ENCODE measurements around the gene S100A8.
"Not testable (repeated sequence)": the region's sequence is repeated elsewhere in the genome, so short reads cannot be mapped to it uniquely, and the experiment has no call there.

Gene S100A8

DNA sequence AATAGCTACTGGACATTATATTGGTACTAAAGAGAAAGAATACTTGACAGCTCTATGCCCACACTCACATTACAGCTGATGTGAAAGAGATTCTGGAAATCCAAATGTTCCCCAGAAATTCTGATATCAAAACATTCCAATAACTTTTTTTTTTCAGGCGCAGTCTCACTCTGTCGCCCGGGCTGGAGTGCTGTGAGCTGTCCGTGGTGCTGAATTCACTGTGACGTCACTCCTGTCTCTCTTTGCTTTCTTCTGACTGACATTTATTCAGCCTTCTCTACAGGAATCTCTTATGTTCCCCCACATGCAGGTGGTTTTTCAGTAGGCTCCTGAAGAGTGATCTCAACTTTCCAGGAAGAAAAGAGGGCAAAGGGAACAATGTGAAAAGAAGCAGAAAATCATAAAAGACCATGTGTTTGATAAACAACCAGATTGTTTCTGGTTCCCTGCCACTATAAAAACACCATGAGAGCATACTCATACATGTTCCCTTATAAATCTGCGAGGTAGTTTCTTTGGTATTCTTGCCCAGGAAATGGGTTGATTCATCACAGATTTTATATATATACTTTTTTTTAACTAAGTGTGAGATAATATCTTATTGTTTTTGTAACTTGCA, 31.7 kb upstream of the S100A8 start:
- no peaks in the 10 kb centered on the region for H3K27me3 ChIP-seq (replicated peaks; ENCODE audit: control insufficient read depth, insufficient read depth, low read length)
- DNase-seq (ENCODE audit: extremely low read depth, insufficient read length) = no peak
- no peak overlapping the region for H3K4me3 ChIP-seq (replicated peaks; ENCODE audit: low read depth, low read length)
- TF ChIP-seq, protein P1, sequence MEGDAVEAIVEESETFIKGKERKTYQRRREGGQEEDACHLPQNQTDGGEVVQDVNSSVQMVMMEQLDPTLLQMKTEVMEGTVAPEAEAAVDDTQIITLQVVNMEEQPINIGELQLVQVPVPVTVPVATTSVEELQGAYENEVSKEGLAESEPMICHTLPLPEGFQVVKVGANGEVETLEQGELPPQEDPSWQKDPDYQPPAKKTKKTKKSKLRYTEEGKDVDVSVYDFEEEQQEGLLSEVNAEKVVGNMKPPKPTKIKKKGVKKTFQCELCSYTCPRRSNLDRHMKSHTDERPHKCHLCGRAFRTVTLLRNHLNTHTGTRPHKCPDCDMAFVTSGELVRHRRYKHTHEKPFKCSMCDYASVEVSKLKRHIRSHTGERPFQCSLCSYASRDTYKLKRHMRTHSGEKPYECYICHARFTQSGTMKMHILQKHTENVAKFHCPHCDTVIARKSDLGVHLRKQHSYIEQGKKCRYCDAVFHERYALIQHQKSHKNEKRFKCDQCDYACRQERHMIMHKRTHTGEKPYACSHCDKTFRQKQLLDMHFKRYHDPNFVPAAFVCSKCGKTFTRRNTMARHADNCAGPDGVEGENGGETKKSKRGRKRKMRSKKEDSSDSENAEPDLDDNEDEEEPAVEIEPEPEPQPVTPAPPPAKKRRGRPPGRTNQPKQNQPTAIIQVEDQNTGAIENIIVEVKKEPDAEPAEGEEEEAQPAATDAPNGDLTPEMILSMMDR (IDR thresholded peaks at IDR 0.05; ENCODE audit: insufficient read depth, low read length, poor library complexity, severe bottlenecking) = no peak
- no peaks in the 10 kb centered on the region for H3K36me3 ChIP-seq (ENCODE audit: control insufficient read depth, insufficient read depth, low read length)

DNA sequence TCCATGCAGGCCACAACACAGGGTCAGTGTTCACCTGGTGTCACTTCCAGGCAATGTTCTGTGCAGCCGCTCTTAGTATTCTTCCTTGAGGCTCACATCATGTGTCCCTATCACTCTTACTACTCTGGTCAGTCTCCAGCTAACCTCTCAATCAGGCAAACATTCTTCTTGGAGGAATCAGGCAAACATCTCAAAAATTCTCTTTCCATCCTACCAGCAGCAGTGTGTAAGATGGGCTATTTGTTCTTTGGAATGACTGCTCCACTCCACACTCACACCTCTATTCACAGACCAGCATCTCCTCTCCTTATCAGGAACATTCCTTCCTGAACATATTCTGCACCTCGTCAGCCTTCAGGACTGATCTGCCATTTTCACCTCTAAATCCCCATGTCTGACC, 29.4 kb upstream of the S100A8 start:
- DNase-seq (ENCODE audit: extremely low read depth, insufficient read length) = no peak
- H3K36me3 ChIP-seq (ENCODE audit: control insufficient read depth, insufficient read depth, low read length) = no peaks in the 10 kb centered on the region
- TF ChIP-seq, protein P1 (IDR thresholded peaks at IDR 0.05; ENCODE audit: insufficient read depth, low read length, poor library complexity, severe bottlenecking) = no peak
- H3K4me3 ChIP-seq (replicated peaks; ENCODE audit: low read depth, low read length) = no peak overlapping the region
- no peaks in the 10 kb centered on the region for H3K27me3 ChIP-seq (replicated peaks; ENCODE audit: control insufficient read depth, insufficient read depth, low read length)

DNA sequence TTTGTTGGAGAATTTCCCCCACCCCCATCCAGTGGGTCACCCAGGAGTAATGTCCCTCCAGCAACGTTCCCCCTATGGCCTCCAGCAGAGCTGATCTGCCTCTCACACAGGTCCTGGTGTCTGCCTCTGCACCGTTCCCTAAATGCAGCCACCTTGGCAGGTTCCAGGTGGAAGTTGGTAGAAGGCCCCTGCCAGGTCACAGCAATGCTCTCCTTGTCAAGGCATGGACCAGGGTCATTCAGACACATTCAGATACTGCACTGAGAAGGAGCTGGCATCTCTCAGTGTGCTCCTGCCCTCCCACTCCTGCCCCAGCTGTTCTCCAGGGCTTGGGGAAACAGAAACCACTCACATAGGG, 28.5 kb upstream of the S100A8 start:
- H3K36me3 ChIP-seq (ENCODE audit: control insufficient read depth, insufficient read depth, low read length); DNase-seq (ENCODE audit: extremely low read depth, insufficient read length); H3K27me3 ChIP-seq (replicated peaks; ENCODE audit: control insufficient read depth, insufficient read depth, low read length); H3K4me3 ChIP-seq (replicated peaks; ENCODE audit: low read depth, low read length): not testable (repeated sequence)

DNA sequence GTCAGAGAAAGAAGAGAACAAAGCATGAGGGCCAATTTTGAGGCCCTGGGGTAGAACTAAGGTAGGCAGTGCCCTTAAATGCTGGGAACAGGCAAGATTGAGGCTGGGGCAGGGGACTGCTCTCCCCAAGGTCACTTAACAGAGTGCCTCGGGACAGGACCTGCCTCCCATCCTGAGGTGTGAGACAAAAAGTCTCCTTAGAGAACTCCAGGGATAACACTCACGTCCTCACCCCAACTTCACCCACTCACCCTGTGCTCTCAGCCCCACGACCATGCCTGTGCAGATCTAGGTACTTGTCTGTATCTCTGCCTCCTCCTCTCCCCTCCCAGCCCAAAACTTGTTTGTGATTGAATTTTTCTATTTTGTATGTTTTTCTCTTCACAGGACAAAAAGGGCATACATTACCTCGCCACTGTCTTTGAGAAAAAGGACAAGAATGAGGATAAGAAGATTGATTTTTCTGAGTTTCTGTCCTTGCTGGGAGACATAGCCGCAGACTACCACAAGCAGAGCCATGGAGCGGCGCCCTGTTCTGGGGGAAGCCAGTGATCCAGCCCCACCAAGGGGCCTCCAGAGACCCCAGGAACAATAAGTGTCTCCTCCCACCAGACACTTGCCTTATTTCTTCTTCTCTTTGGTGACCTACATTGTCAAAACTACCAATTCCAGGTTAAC, 28.0 kb upstream of the S100A8 start:
- not testable (repeated sequence) for H3K27me3 ChIP-seq (replicated peaks; ENCODE audit: control insufficient read depth, insufficient read depth, low read length); H3K4me3 ChIP-seq (replicated peaks; ENCODE audit: low read depth, low read length); H3K36me3 ChIP-seq (ENCODE audit: control insufficient read depth, insufficient read depth, low read length); DNase-seq (ENCODE audit: extremely low read depth, insufficient read length)

DNA sequence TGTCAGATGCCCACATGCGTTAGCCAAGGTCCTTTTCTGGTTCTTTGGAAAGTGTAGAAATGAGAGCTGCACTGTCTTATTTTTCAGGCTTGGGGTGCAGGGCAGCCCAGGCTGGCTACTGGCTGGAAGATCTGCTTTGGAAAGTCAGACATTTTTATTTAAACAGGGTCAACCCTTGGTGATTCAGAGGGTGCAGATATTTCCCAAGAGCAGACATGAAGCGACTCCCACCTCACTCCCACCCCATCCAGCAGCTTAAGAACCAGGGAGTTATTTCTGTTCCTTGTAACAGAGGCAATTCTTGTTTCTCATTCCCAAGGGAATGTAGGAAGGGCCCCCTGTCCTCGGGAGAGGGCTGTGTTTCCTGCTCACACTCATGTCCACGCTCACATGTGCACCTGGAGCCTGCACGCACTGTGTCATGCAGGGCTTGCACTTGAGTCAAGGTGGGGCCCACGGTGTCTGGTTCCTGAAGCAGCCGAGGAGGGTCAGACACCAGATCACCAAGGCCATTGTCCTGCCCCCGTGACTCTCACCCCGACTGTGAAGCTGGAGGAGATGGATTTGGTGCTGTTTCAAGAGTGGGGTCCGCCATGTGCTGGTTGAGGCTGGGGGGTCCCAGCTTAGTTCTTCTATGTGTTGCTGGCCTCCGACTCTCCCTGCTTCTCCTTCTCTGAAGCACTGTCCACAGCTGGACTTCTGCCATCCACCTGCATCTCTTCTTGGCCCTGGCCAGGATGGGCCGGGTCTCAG, 26.4 kb upstream of the S100A8 start:
- no peak for DNase-seq (ENCODE audit: extremely low read depth, insufficient read length)
- H3K36me3 ChIP-seq (ENCODE audit: control insufficient read depth, insufficient read depth, low read length) = no peaks in the 10 kb centered on the region
- TF ChIP-seq, protein P1 (IDR thresholded peaks at IDR 0.05; ENCODE audit: insufficient read depth, low read length, poor library complexity, severe bottlenecking) = no peak
- H3K27me3 ChIP-seq (replicated peaks; ENCODE audit: control insufficient read depth, insufficient read depth, low read length) = no peaks in the 10 kb centered on the region
- no peak overlapping the region for H3K4me3 ChIP-seq (replicated peaks; ENCODE audit: low read depth, low read length)

DNA sequence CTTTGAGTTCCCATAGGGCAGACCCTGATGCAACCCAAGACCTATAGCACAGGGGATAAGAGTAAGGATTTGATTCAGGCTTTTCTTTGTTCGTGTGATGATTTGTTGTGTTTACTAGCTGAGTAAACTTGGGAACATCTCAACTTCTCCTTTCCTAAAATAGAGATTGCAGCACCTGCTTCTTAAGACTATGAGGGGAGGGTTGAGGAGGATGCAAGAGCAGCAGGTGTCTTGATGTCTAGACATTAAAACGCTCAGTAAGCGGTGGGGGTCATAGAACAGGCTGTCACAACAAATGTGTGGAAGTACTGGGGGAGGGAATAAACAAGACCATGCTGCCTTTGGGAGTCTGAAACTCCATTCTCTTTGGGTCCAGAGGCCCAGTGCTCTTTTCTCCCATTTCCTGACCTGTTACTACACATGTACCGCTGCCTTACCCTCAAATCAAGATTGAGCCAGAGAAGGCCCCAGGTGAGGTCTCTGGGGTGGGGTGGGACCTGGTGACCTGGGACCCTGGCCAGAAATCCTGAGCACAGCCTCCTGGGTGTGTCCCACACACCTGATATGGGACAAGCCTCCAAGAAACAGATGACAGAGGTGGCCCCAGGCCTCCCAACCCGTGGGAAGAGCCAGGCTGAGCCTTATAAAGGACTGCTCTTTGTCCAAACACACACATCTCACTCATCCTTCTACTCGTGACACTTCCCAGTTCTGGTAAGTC, 25.1 kb upstream of the S100A8 start, which contains the start of gene S100A7A:
Gene S100A7A (plus strand): TSS at position 671 of the 721 bp plus-strand sequence. CDS start 1,563 bp downstream, outside the sequence.
- TF ChIP-seq, protein P1 (IDR thresholded peaks at IDR 0.05; ENCODE audit: insufficient read depth, low read length, poor library complexity, severe bottlenecking) = no peak
- no peak for DNase-seq (ENCODE audit: extremely low read depth, insufficient read length)

DNA sequence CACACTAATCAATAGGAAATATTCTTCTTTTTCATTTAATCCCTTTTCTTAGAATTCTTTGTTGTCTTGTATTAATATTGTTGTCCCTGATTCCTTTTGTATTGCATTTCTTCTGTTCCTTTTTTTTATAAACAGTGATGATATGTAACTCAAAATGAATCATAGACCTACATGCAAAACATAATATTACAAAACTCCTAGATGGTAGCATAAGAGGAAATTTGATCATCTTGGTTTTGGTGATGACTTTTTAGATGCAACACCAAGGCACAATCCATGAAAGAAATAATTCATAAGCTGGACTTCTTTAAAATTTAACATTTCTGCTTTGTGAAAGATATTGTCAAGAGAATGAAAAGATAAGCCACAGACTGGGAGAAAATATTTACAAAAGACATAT, 23.1 kb upstream of the S100A8 start:
- not testable (repeated sequence) for H3K36me3 ChIP-seq (ENCODE audit: control insufficient read depth, insufficient read depth, low read length); H3K27me3 ChIP-seq (replicated peaks; ENCODE audit: control insufficient read depth, insufficient read depth, low read length); DNase-seq (ENCODE audit: extremely low read depth, insufficient read length); H3K4me3 ChIP-seq (replicated peaks; ENCODE audit: low read depth, low read length)

More for the DNA sequence above, 25.1 kb upstream of the S100A8 start, which contains the start of gene S100A7A:
- no peaks in the 10 kb centered on the region for H3K36me3 ChIP-seq (ENCODE audit: control insufficient read depth, insufficient read depth, low read length)
- H3K27me3 ChIP-seq (replicated peaks; ENCODE audit: control insufficient read depth, insufficient read depth, low read length) = no peaks in the 10 kb centered on the region
- H3K4me3 ChIP-seq (replicated peaks; ENCODE audit: low read depth, low read length) = no peak within 1 kb of the TSS

DNA sequence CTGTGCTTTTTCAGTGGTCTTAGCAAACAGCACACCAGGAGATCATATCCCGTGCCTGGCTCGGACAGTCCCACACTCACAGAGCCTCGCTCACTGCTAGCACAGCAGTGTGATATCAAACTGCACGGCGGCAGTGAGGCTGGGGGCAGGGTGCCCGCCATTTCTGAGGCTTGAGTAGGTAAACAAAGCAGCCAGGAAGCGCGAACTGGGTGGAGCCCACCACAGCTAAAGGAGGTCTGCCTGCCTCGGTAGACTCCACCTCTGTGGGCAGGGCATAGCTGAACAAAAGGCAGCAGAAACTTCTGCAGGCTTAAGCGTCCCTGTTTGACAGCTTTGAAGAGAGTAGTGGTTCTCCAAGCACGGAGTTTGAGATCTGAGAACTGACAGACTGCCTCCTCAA, 16.4 kb upstream of the S100A8 start:
- H3K4me3 ChIP-seq (replicated peaks; ENCODE audit: low read depth, low read length); H3K36me3 ChIP-seq (ENCODE audit: control insufficient read depth, insufficient read depth, low read length); H3K27me3 ChIP-seq (replicated peaks; ENCODE audit: control insufficient read depth, insufficient read depth, low read length); DNase-seq (ENCODE audit: extremely low read depth, insufficient read length): not testable (repeated sequence)

DNA sequence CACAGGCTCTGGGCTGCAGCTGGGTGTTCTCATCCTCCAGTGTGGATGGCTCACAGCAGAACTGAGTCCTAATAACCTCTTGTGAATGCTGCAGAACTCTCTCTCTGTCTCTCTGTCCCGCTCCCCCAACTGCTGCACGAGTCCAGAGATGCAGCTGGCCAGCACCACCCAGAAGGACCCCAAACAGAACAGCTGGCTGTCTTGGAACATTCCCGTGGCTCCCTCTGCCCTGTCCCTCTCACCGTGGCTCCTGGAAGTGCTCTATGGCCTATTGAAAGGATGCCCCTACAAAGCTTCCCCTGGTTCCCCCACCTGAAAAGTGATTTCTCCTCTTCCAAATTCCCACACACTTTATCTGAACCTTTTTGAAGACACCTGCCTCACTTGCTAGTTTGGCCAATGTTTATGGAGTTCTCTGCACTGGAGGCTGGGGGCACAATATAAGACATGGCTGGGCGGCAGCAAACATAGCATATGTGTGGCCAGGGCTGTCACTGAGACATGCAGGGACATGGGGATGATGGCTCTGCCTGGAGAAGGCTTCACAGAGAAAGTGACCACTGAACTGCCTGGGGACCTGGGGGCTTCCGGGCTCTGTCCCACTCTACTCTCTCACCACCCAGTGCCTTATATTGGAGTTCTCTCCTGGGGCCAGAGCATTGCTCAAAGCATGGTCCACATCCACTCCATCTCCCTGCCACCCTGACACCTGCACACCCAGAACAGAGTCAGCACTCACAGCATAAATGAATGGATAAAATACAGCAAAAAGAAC, 15.1 kb upstream of the S100A8 start:
- not testable (repeated sequence) for H3K27me3 ChIP-seq (replicated peaks; ENCODE audit: control insufficient read depth, insufficient read depth, low read length); H3K36me3 ChIP-seq (ENCODE audit: control insufficient read depth, insufficient read depth, low read length); DNase-seq (ENCODE audit: extremely low read depth, insufficient read length); H3K4me3 ChIP-seq (replicated peaks; ENCODE audit: low read depth, low read length)

Measured in GM06990 (cell line).